HepG2 (cell line): ENCODE measurements around the gene ZBTB46. TPM values are rescaled to one million over a fixed set of nuclear protein-coding genes. Genes with fewer than 3 reads are reported as not detected.
A peak's percentile ranks its signal among the peaks of the same experiment; 100 is the strongest.

Source experiments
- ATAC-seq: fragments of 200-7000 bp; cut with Tn5 transposase; 3 replicates; pipeline ENCODE4 v1.9.1; 2020; ENCODE audit warnings: mild to moderate bottlenecking, moderate library complexity
- BruUV-seq: library from RNA; stranded (reverse); fragments of 400-500 nt; replicated peaks from 2 replicates; lab custom pipeline; 2021; lab: Mats Ljungman, UMichigan
- CTCF ChIA-PET: fragments of 300-600 bp; formaldehyde crosslinking; extraction: SDS; loops from one replicate; lab custom pipeline; 2021; ENCODE audit warnings: low total read pairs, inconsistent platforms, low intra/inter-chr PET ratio; lab: Yijun Ruan, JAX
- POLR2A ChIA-PET: fragments of 350-600 bp; sonication (Branson Sonifier 250); formaldehyde crosslinking; loops from one replicate; lab custom pipeline; 2020; ENCODE audit warnings: antibody characterized with exemption, inconsistent platforms; lab: Yijun Ruan, JAX
- DNase-seq: peaks from one replicate; pipeline ENCODE4 v3.0.0-alpha.2; 2015; ENCODE audit warnings: low spot score
- FAIRE-seq: peaks from 3 replicates; lab custom pipeline; 2011; peaks lifted over from hg19 to GRCh38; lab: Jason Lieb, UNC
- H2AFZ ChIP-seq: one replicate; pipeline ENCODE4 v1.6.1; 2011; ENCODE audit warnings: low read length, inconsistent platforms
- H3K27ac ChIP-seq: fragments of 300-600 bp; 3 replicates; pipeline ENCODE4 v1.8.0; 2011; ENCODE audit warnings: mixed run types, mild to moderate bottlenecking, mixed read lengths, low read length, inconsistent platforms; ENCODE audit not compliant: insufficient read depth; ENCODE audit errors: extremely low read length
- H3K27me3 ChIP-seq, 2 experiments: fragments of 200-600 bp in 1 of 2; 2 replicates in 1 of 2; 3 replicates in 1 of 2; pipeline versions ENCODE4 v1.6.0 to v1.8.0; 2011; ENCODE audit warnings: low read length in 2 of 2, mild to moderate bottlenecking in 2 of 2, moderate library complexity in 2 of 2, inconsistent platforms in 1 of 2; ENCODE audit not compliant: insufficient read depth in 2 of 2, control insufficient read depth in 1 of 2
- H3K36me3 ChIP-seq, 2 experiments: fragments of 200-600 bp in 1 of 2; replicated peaks in 1 of 2; 2 replicates in 1 of 2; 3 replicates in 1 of 2; pipeline versions ENCODE4 v1.5.1 to v1.8.0; 2011; ENCODE audit warnings: low read length in 2 of 2, inconsistent platforms in 1 of 2; ENCODE audit not compliant: insufficient read depth in 2 of 2, control insufficient read depth in 1 of 2
- H3K4me1 ChIP-seq: 2 replicates; pipeline ENCODE4 v1.5.1; 2012; ENCODE audit warnings: low read length, inconsistent platforms; ENCODE audit not compliant: insufficient read depth
- H3K4me2 ChIP-seq: 2 replicates; pipeline ENCODE4 v1.6.0; 2011; ENCODE audit warnings: low read depth, low read length, inconsistent platforms
- H3K4me3 ChIP-seq, 3 experiments: fragments of 200-600 bp in 1 of 3; sonication (generic), shearing (Covaris generic) in 1 of 3; replicated peaks in 1 of 3; 2 replicates each; pipeline ENCODE4 v1.5.1; 2011 to 2016; ENCODE audit warnings: low read length in 3 of 3, inconsistent platforms in 2 of 3, low read depth in 2 of 3, mild to moderate bottlenecking in 2 of 3, control low read depth in 1 of 3, mixed read lengths in 1 of 3; ENCODE audit not compliant: insufficient read depth in 1 of 3
- H3K79me2 ChIP-seq: one replicate; pipeline ENCODE4 v1.6.1; 2011; ENCODE audit warnings: low read length, inconsistent platforms; ENCODE audit not compliant: insufficient read depth
- H3K9ac ChIP-seq: 2 replicates; pipeline ENCODE4 v1.6.0; 2011; ENCODE audit warnings: mild to moderate bottlenecking, low read depth, low read length, inconsistent platforms; ENCODE audit not compliant: insufficient read depth
- H3K9me3 ChIP-seq: 2 replicates; pipeline ENCODE4 v1.5.1; 2012; ENCODE audit warnings: mild to moderate bottlenecking, low read length
- H4K20me1 ChIP-seq: 2 replicates; pipeline ENCODE4 v1.6.0; 2011; ENCODE audit warnings: inconsistent platforms, mild to moderate bottlenecking, low read length, moderate library complexity; ENCODE audit not compliant: insufficient read depth
- BCL6 ChIP-seq: IDR thresholded peaks from 2 replicates; pipeline ENCODE4 v1.6.1; 2016; ENCODE audit warnings: missing genetic modification reagents, missing compliant biosample characterization
- CENPX ChIP-seq: sonication (generic); formaldehyde crosslinking; IDR thresholded peaks from 2 replicates; pipeline ENCODE4 v1.9.0; 2021; ENCODE audit warnings: mild to moderate bottlenecking, missing genetic modification reagents, moderate library complexity
- GABPA ChIP-seq, 2 experiments: IDR thresholded peaks; 2 replicates each; pipeline ENCODE4 v1.6.1; 2011 to 2016; ENCODE audit warnings: low read depth in 2 of 2, low read length in 1 of 2, missing biosample characterization in 1 of 2, missing genetic modification characterization in 1 of 2
- GLMP ChIP-seq: sonication (generic); formaldehyde crosslinking; IDR thresholded peaks from 2 replicates; pipeline ENCODE4 v1.9.0; 2021; ENCODE audit warnings: missing genetic modification reagents, mild to moderate bottlenecking, borderline replicate concordance
- LCORL ChIP-seq, 2 experiments: fragments of 450-650 bp in 1 of 2; sonication (generic) in 1 of 2; formaldehyde crosslinking in 1 of 2; IDR thresholded peaks; 2 replicates each; pipeline versions ENCODE4 v1.5.0 to v1.6.1; 2017 to 2020; ENCODE audit warnings: antibody characterized with exemption in 1 of 2, missing genetic modification reagents in 1 of 2
- PATZ1 ChIP-seq: sonication (generic); formaldehyde crosslinking; IDR thresholded peaks from 2 replicates; pipeline ENCODE4 v1.4.0; 2020; ENCODE audit warnings: missing genetic modification reagents
- PPARG ChIP-seq: conservative IDR thresholded peaks from 2 replicates; pipeline ENCODE4 v1.6.1; 2016; ENCODE audit warnings: missing biosample characterization, missing genetic modification reagents
- SOX13 ChIP-seq, 3 experiments: fragments of 450-650 bp in 1 of 3; sonication (generic) in 1 of 3; formaldehyde crosslinking in 1 of 3; IDR thresholded peaks in 2 of 3; conservative IDR thresholded peaks in 1 of 3; 2 replicates each; pipeline versions ENCODE4 v1.5.0 to v1.6.1; 2016 to 2020; ENCODE audit warnings: antibody characterized with exemption in 1 of 3, mild to moderate bottlenecking in 1 of 3, missing compliant biosample characterization in 1 of 3, missing genetic modification reagents in 1 of 3, moderate library complexity in 1 of 3
- SRSF1 ChIP-seq: fragments of 200-400 bp; formaldehyde crosslinking; optimal IDR thresholded peaks from 2 replicates; pipeline ENCODE3; 2017; ENCODE audit warnings: mild to moderate bottlenecking, low read depth, low read length, moderate library complexity
- ZBED4 ChIP-seq: sonication (generic); formaldehyde crosslinking; IDR thresholded peaks from 2 replicates; pipeline ENCODE4 v1.4.0; 2020; ENCODE audit warnings: missing genetic modification reagents, borderline replicate concordance
- ZBTB8A ChIP-seq: sonication (generic); formaldehyde crosslinking; IDR thresholded peaks from 2 replicates; pipeline ENCODE4 v1.4.0; 2020; ENCODE audit warnings: mild to moderate bottlenecking, low read depth, missing genetic modification reagents, borderline replicate concordance
- ZNF772 ChIP-seq: sonication (generic); formaldehyde crosslinking; IDR thresholded peaks from 2 replicates; pipeline ENCODE4 v1.5.0; 2020; ENCODE audit warnings: mild to moderate bottlenecking, missing genetic modification reagents
- ZNF850 ChIP-seq: sonication (generic); formaldehyde crosslinking; conservative IDR thresholded peaks from 2 replicates; pipeline ENCODE4 v1.9.0; 2021; ENCODE audit warnings: mild to moderate bottlenecking, missing genetic modification reagents
- ZNF891 ChIP-seq: sonication (generic); formaldehyde crosslinking; IDR thresholded peaks from 2 replicates; pipeline ENCODE4 v1.5.0; 2020; ENCODE audit warnings: mild to moderate bottlenecking, missing genetic modification reagents
- ZSCAN20 ChIP-seq: sonication (generic); formaldehyde crosslinking; IDR thresholded peaks from 2 replicates; pipeline ENCODE4 v1.4.0; 2020; ENCODE audit warnings: missing genetic modification reagents, mild to moderate bottlenecking, borderline replicate concordance
- WGBS: methylation state at CpG from one replicate; pipeline ENCODE4 v1.1.6; 2017; ENCODE audit warnings: low lambda C conversion rate; 5-methylcytosine and 5-hydroxymethylcytosine counted together
- in situ Hi-C: cut with HindIII; loops from 2 replicates; pipeline ENCODE4 v1.10.0; 2017; ENCODE audit warnings: low pct_unique_long_range_greater_than_20kb; ENCODE audit not compliant: extremely low pct_ligation_motif_present
- intact Hi-C: fragments of 100-400 bp; cut with micrococcal nuclease; formaldehyde crosslinking; loops from one replicate; pipeline ENCODE4 v1.10.0; 2022; ENCODE audit not compliant: unreplicated experiment
- polyA plus RNA-seq, 8 experiments: library from polyadenylated mRNA; depleted of rRNA in 3 of 8; stranded (reverse) in 7 of 8; unstranded in 1 of 8; fragments of >200 nt; fragmentation: Illumina TruSeq in 4 of 8; extraction: Trizol in 4 of 8; gene quantifications; 2 replicates each; pipeline versions ENCODE4 v1.2.1 to v1.2.3, GENCODE V29; 2011 to 2016; ENCODE audit warnings: low read depth in 4 of 8, missing spikeins in 1 of 8, mixed read lengths in 1 of 8; ENCODE audit not compliant: insufficient read depth in 1 of 8
- total RNA-seq, 5 experiments: library from RNA; depleted of rRNA; stranded (reverse); fragments of >200 nt; fragmentation: Illumina TruSeq; extraction: Trizol; gene quantifications; 2 replicates each; pipeline ENCODE4 v1.2.3, GENCODE V29; 2016; ENCODE audit warnings: low read depth in 1 of 5

Gene ZBTB46
- total and polyA plus RNA-seq, 2 of the 13 experiments (the other 11 are each of a cell fraction or from before 2014, with no cell fraction given): 1.6 to 13.5 TPM

- peak; percentile 14 for ATAC-seq
- H3K36me3 ChIP-seq: no peaks in the 10 kb centered on the region
- peaks cover 9 to 34% of the 10 kb centered on the region in 2 experiments for H3K27me3 ChIP-seq
- H2AFZ ChIP-seq: no peak overlapping the region
- WGBS: 6% methylated on average over 15 of the region's 16 CpGs
- BruUV-seq: no TSS peak
- H3K27ac ChIP-seq: no peak overlapping the region
- H3K4me2 ChIP-seq: peak overlapping the region; percentile 66
- peak overlapping the region; percentile 30 to 71 (median 47) for H3K4me3 ChIP-seq
- no peaks in the 10 kb centered on the region for H3K9me3 ChIP-seq
- H3K4me1 ChIP-seq: peaks cover 41% of the 10 kb centered on the region
- no peaks in the 10 kb centered on the region for H4K20me1 ChIP-seq
- in situ Hi-C loops: no loop called here
- no peaks in the 10 kb centered on the region for H3K79me2 ChIP-seq
- no peak for DNase-seq
- no peak for FAIRE-seq
- peak overlapping the region; percentile 39; the same call in 1 of the 2 replicates for H3K9ac ChIP-seq
- POLR2A ChIA-PET: interaction anchor here (0.6 to 3.7 kb wide), 12 partner anchors 9 to 273 kb away, joined by 3 to 29 read pairs (median 5); partner anchors contain the start of genes ABHD16B, ARFRP1, HELZ2 and SLC2A4RG
- CTCF ChIA-PET: no interaction called here
- intact Hi-C loops: loop anchor here (1.0 kb wide), 1 partner anchor 12 kb away; no protein-coding TSS in a partner anchor
- no peak for TF ChIP-seq ZSCAN20 (CRISPR knock-in tag)
- peak; percentile 72 for TF ChIP-seq SRSF1
- peak; percentile 74; the same call in 1 of the 2 replicates for TF ChIP-seq PATZ1 (CRISPR knock-in tag)
- TF ChIP-seq ZNF891 (CRISPR knock-in tag): 0 out of 2 replicates have a peak, but pooled peaks have one; percentile 60
- no peak for TF ChIP-seq LCORL (IDR thresholded peaks at IDR 0.05)
- TF ChIP-seq LCORL (CRISPR knock-in tag; IDR thresholded peaks at IDR 0.05): no peak
- TF ChIP-seq BCL6 (CRISPR knock-in tag): no peak
- no peak for TF ChIP-seq PPARG (CRISPR knock-in tag)
- no peak for TF ChIP-seq CENPX (CRISPR knock-in tag)
- no peak for TF ChIP-seq ZNF772 (CRISPR knock-in tag)
- no peak for TF ChIP-seq ZNF850
- no peak for TF ChIP-seq SOX13 (IDR thresholded peaks at IDR 0.05)
- no peak for TF ChIP-seq SOX13 (CRISPR knock-in tag; conservative IDR thresholded peaks at IDR 0.05 in 1 of 2, IDR thresholded peaks at IDR 0.05 in 1 of 2)
- no peak for TF ChIP-seq GLMP (CRISPR knock-in tag)
- 0 out of 2 replicates have a peak, but pooled peaks have one; percentile 30 for TF ChIP-seq ZBTB8A (CRISPR knock-in tag)
- TF ChIP-seq ZBED4 (CRISPR knock-in tag): no peak
- TF ChIP-seq GABPA (IDR thresholded peaks at IDR 0.05; ENCODE audit: low read depth, low read length): no peak
- peak; percentile 47; the same call in 1 of the 2 replicates for TF ChIP-seq GABPA (CRISPR knock-in tag; IDR thresholded peaks at IDR 0.05; ENCODE audit: low read depth)
Measured at GRCh38 chr20:63847237-63848002, 16.4 kb upstream of the ZBTB46 start.
